GM18519 (cell line): ENCODE results near the gene SORBS1.

Source experiments
- ATAC-seq: cut with Tn5 transposase; IDR thresholded peaks from one replicate; pipeline ENCODE4 v1.9.1; 2021; ENCODE audit warnings: mild to moderate bottlenecking, moderate library complexity; ENCODE audit not compliant: unreplicated experiment, low FRiP score

The SORBS1 gene

GRCh38 chr10:95306851-95307250 lies 254.3 kb downstream of the SORBS1 start:
- ATAC-seq, result no peak

GRCh38 chr10:95306318-95306650 lies 254.9 kb downstream of the SORBS1 start:
- no peak for ATAC-seq

GRCh38 chr10:95305606-95306317 lies 255.4 kb downstream of the SORBS1 start:
- no peak for ATAC-seq

GRCh38 chr10:95304976-95305375 lies 256.2 kb downstream of the SORBS1 start:
- no peak for ATAC-seq

GRCh38 chr10:95304463-95304862 lies 256.7 kb downstream of the SORBS1 start:
- ATAC-seq, result no peak

GRCh38 chr10:95303950-95304349 lies 257.2 kb downstream of the SORBS1 start:
- ATAC-seq, result no peak

GRCh38 chr10:95303535-95303934 lies 257.6 kb downstream of the SORBS1 start:
- no peak for ATAC-seq

- ATAC-seq, result no peak
Observed at GRCh38 chr10:95300022-95300539, 261.1 kb downstream of the SORBS1 start.

GRCh38 chr10:95297402-95297801 lies 263.8 kb downstream of the SORBS1 start:
- ATAC-seq, result peak; percentile 35

- no peak for ATAC-seq
Observed at GRCh38 chr10:95296764-95297163, 264.4 kb downstream of the SORBS1 start.

GRCh38 chr10:95295031-95295755 lies 266.0 kb downstream of the SORBS1 start:
- peak; percentile 78 for ATAC-seq

GRCh38 chr10:95293631-95294030 lies 267.5 kb downstream of the SORBS1 start:
- ATAC-seq, result no peak

- ATAC-seq, result no peak
Observed at GRCh38 chr10:95291365-95292039, 269.7 kb downstream of the SORBS1 start.

GRCh38 chr10:95290461-95291364 lies 270.5 kb downstream of the SORBS1 start, which contains the start of gene PDLIM1:
PDLIM1 (minus strand) TSS chr10:95291003; CDS start chr10:95290915, 88 bp downstream.
- peak; percentile 26 for ATAC-seq

- no peak for ATAC-seq
Observed at GRCh38 chr10:95289921-95290421, 271.2 kb downstream of the SORBS1 start.

- no peak for ATAC-seq
Observed at GRCh38 chr10:95289003-95289920, 271.9 kb downstream of the SORBS1 start.

- no peak for ATAC-seq
Observed at GRCh38 chr10:95288303-95288702, 272.9 kb downstream of the SORBS1 start.

GRCh38 chr10:95287281-95287680 lies 273.9 kb downstream of the SORBS1 start:
- ATAC-seq, result no peak

GRCh38 chr10:95286707-95287106 lies 274.5 kb downstream of the SORBS1 start:
- no peak for ATAC-seq
